ACC112 (cell line): Measurements from ENCODE around the gene COPZ1.
"Not testable (repeated sequence)": the region's sequence is repeated elsewhere in the genome, so short reads cannot be mapped to it uniquely, and the experiment has no call there.

Source experiments
- H2AFZ ChIP-seq: fragments of 200-600 bp; sonication (generic); one replicate; pipeline ENCODE4 v1.6.0; 2017; ENCODE audit warnings: antibody characterized with exemption, low read length; ENCODE audit not compliant: unreplicated experiment
- H3K27ac ChIP-seq: fragments of 200-600 bp; sonication (generic); 2 replicates; pipeline ENCODE4 v1.5.1; 2014; ENCODE audit warnings: low read depth, mild to moderate bottlenecking, antibody characterized with exemption, low read length, moderate library complexity
- H3K27me3 ChIP-seq: fragments of 200-600 bp; sonication (generic); 2 replicates; pipeline ENCODE4 v1.6.1; 2014; ENCODE audit warnings: mild to moderate bottlenecking, antibody characterized with exemption, low read length, moderate library complexity, mixed read lengths; ENCODE audit not compliant: insufficient read depth
- H3K36me3 ChIP-seq: fragments of 200-600 bp; sonication (generic); 2 replicates; pipeline ENCODE4 v1.6.1; 2016; ENCODE audit warnings: mild to moderate bottlenecking, antibody characterized with exemption, low read length, moderate library complexity, mixed read lengths; ENCODE audit not compliant: insufficient read depth
- H3K4me1 ChIP-seq: fragments of 200-600 bp; sonication (generic); one replicate; pipeline ENCODE4 v1.6.1; 2016; ENCODE audit warnings: low read length, mixed read lengths; ENCODE audit not compliant: insufficient read depth, unreplicated experiment, control insufficient read depth
- H3K4me3 ChIP-seq: fragments of 200-600 bp; sonication (generic); 2 replicates; pipeline ENCODE4 v1.5.1; 2014; ENCODE audit warnings: mild to moderate bottlenecking, low read depth, low read length
- H3K79me2 ChIP-seq: fragments of 200-600 bp; sonication (generic); one replicate; pipeline ENCODE4 v1.6.0; 2016; ENCODE audit warnings: low read length; ENCODE audit not compliant: control insufficient read depth, unreplicated experiment, insufficient read depth

Gene COPZ1

GRCh38 chr12:54352891-54353874, 28.3 kb downstream of the COPZ1 start:
- H3K27me3 ChIP-seq: no peaks in the 10 kb centered on the region
- H3K79me2 ChIP-seq: no peaks in the 10 kb centered on the region
- no peak overlapping the region; the same call in 1 of the 2 replicates for H3K27ac ChIP-seq
- peaks cover 11% of the 10 kb centered on the region; the same call in 1 of the 2 replicates for H3K36me3 ChIP-seq
- peaks cover 12% of the 10 kb centered on the region for H3K4me1 ChIP-seq
- no peak overlapping the region for H2AFZ ChIP-seq
- no peak overlapping the region for H3K4me3 ChIP-seq

- H3K4me1 ChIP-seq: peaks cover 12% of the 10 kb centered on the region
- H2AFZ ChIP-seq, H3K27me3 ChIP-seq, H3K27ac ChIP-seq, H3K4me3 ChIP-seq, H3K79me2 ChIP-seq, H3K36me3 ChIP-seq: not testable (repeated sequence)
Observed at GRCh38 chr12:54354271-54354670, 29.3 kb downstream of the COPZ1 start.

GRCh38 chr12:54355104-54355815, 30.3 kb downstream of the COPZ1 start:
- no peaks in the 10 kb centered on the region for H3K79me2 ChIP-seq
- peaks cover 19% of the 10 kb centered on the region for H3K4me1 ChIP-seq
- no peak overlapping the region for H2AFZ ChIP-seq
- H3K36me3 ChIP-seq: 0 out of 2 replicates have a peak, but pooled peaks cover 2% of the 10 kb centered on the region
- H3K27me3 ChIP-seq: no peaks in the 10 kb centered on the region
- no peak overlapping the region for H3K4me3 ChIP-seq
- H3K27ac ChIP-seq: no peak overlapping the region

GRCh38 chr12:54356228-54356627, 31.3 kb downstream of the COPZ1 start:
- H3K27me3 ChIP-seq: no peaks in the 10 kb centered on the region
- peaks cover 26% of the 10 kb centered on the region for H3K4me1 ChIP-seq
- H3K27ac ChIP-seq: no peak overlapping the region
- no peaks in the 10 kb centered on the region for H3K79me2 ChIP-seq
- no peak overlapping the region for H3K4me3 ChIP-seq
- no peaks in the 10 kb centered on the region for H3K36me3 ChIP-seq
- H2AFZ ChIP-seq: no peak overlapping the region

GRCh38 chr12:54356951-54357356, 32.0 kb downstream of the COPZ1 start:
- Histone ChIP-seq H3K4me1 (peaks cover 26% of the 10 kb centered on the region), H3K79me2 (no peaks in the 10 kb centered on the region), H3K36me3 (no peaks in the 10 kb centered on the region), H3K27me3 (no peaks in the 10 kb centered on the region), H2AFZ (no peak overlapping the region), H3K4me3 (no peak overlapping the region), H3K27ac (no peak overlapping the region)

DNA sequence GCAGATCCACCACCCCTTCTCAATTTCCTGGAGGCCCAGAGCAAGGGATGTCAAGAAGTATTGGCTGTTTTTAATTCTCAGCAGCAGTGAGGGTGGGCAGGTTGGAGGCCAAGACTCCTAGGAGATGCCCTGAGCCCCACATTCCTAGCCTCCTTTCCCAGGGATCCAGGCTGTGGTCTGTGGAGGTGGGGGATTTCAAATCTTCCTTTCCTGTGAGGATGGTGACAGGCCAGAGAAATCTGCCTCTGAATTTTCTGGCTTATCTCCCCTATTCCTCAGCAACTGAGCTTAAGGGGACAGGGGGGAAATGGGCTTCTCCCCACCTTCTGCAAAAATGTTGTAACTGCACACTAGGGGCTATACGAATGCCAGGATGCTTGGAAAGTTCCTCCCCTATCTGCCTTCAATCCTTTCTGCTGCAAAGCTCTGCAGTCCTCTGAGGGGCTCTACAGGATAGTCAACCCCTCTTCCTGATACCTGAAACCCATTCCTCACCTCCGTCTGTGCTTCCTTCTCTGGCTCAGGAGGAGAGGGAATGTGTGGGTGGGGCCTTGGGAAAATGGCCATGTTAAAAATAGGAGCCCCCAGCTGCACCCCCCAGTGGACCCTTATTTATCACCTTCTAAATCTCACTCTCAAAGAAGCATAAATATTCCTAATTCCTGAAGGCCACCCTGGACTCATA, 32.7 kb downstream of the COPZ1 start:
- peak overlapping the region; percentile 75 for H3K4me3 ChIP-seq
- no peaks in the 10 kb centered on the region for H3K27me3 ChIP-seq
- H3K27ac ChIP-seq: no peak overlapping the region
- no peak overlapping the region for H2AFZ ChIP-seq
- H3K4me1 ChIP-seq: peaks cover 24% of the 10 kb centered on the region
- no peaks in the 10 kb centered on the region for H3K79me2 ChIP-seq
- no peaks in the 10 kb centered on the region for H3K36me3 ChIP-seq

GRCh38 chr12:54358191-54358944, 33.4 kb downstream of the COPZ1 start:
- H3K36me3 ChIP-seq: no peaks in the 10 kb centered on the region
- peaks cover 20% of the 10 kb centered on the region for H3K4me1 ChIP-seq
- H2AFZ ChIP-seq: peak overlapping the region; percentile 35
- H3K27me3 ChIP-seq: no peaks in the 10 kb centered on the region
- no peaks in the 10 kb centered on the region for H3K79me2 ChIP-seq
- H3K4me3 ChIP-seq: peak overlapping the region; percentile 75
- H3K27ac ChIP-seq: peak overlapping the region; percentile 65

GRCh38 chr12:54358945-54359761, 34.2 kb downstream of the COPZ1 start:
- H3K4me3 ChIP-seq: peak overlapping the region; percentile 75
- H3K27me3 ChIP-seq: no peaks in the 10 kb centered on the region
- peaks cover 20% of the 10 kb centered on the region for H3K4me1 ChIP-seq
- H3K36me3 ChIP-seq: no peaks in the 10 kb centered on the region
- no peaks in the 10 kb centered on the region for H3K79me2 ChIP-seq
- peak overlapping the region; percentile 82 for H3K27ac ChIP-seq
- peak overlapping the region; percentile 35 for H2AFZ ChIP-seq

DNA sequence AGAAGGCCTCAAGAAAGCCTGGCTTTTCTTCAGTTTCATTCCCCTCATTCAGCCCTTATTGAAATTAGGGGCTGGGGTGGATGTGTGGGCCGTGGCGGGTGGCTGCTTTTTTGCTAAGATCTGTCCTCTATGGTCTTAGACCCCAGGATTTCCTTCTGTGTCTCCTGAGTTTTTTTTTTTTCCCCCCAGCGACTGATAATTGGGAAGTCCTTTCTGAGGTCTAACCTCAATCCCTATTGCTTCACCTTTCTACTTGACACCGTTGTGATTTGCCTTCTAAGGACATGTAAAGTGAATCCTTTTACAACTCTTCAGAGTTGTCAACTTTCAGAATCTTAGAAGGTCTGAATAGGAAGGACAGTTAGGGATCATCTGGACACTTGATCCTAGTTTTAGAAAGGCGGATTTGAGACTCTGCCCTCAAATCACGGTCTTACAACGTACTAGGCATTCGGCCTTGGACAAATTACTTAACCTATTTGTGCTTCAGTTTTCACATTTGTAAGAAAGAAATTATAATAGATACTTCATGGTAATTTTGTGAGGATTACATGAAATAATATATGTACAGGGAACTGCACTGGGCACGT, 34.9 kb downstream of the COPZ1 start:
- Histone ChIP-seq H3K79me2 (no peaks in the 10 kb centered on the region), H3K27me3 (no peaks in the 10 kb centered on the region), H3K27ac (peak overlapping the region; percentile 82), H2AFZ (no peak overlapping the region), H3K36me3 (no peaks in the 10 kb centered on the region), H3K4me3 (peak overlapping the region; percentile 75), H3K4me1 (peaks cover 20% of the 10 kb centered on the region)
